ENCODE results near the gene SLC14A1. TPM values are rescaled to one million over a fixed set of nuclear protein-coding genes. Genes with fewer than 3 reads are reported as not detected.

The SLC14A1 gene
- total RNA-seq, 1 experiment from 2014 or later, result 5.9 TPM

GRCh38 chr18:45722899-45723298 lies 1.1 kb upstream of the SLC14A1 start:
- peak; percentile 85 for DNase-seq (ENCODE audit: low spot score)

- no peak for DNase-seq (ENCODE audit: low spot score)
Measured at GRCh38 chr18:45724601-45725000, 620 bp downstream of the SLC14A1 start.

- DNase-seq (ENCODE audit: low spot score), result no peak
Measured at GRCh38 chr18:45725336-45725735, 1.4 kb downstream of the SLC14A1 start.

- DNase-seq (ENCODE audit: low spot score), result no peak
Measured at GRCh38 chr18:45726603-45727002, 2.6 kb downstream of the SLC14A1 start.

GRCh38 chr18:45727068-45727467 lies 3.1 kb downstream of the SLC14A1 start:
- no peak for DNase-seq (ENCODE audit: low spot score)

GRCh38 chr18:45728336-45729010 lies 4.5 kb downstream of the SLC14A1 start:
- no peak for DNase-seq (ENCODE audit: low spot score)

GRCh38 chr18:45730832-45731575 lies 7.0 kb downstream of the SLC14A1 start:
- DNase-seq (ENCODE audit: low spot score), result no peak

GRCh38 chr18:45731716-45732115 lies 7.7 kb downstream of the SLC14A1 start:
- no peak for DNase-seq (ENCODE audit: low spot score)

GRCh38 chr18:45733535-45733934 lies 9.6 kb downstream of the SLC14A1 start:
- no peak for DNase-seq (ENCODE audit: low spot score)

- DNase-seq (ENCODE audit: low spot score), result no peak
Measured at GRCh38 chr18:45734505-45734904, 10.5 kb downstream of the SLC14A1 start.

- DNase-seq (ENCODE audit: low spot score), result no peak
Measured at GRCh38 chr18:45734944-45735343, 11.0 kb downstream of the SLC14A1 start.

GRCh38 chr18:45738660-45739059 lies 14.7 kb downstream of the SLC14A1 start:
- DNase-seq (ENCODE audit: low spot score), result peak; percentile 45

- DNase-seq (ENCODE audit: low spot score), result no peak
Measured at GRCh38 chr18:45739268-45739667, 15.3 kb downstream of the SLC14A1 start.

GRCh38 chr18:45739848-45740247 lies 15.9 kb downstream of the SLC14A1 start:
- no peak for DNase-seq (ENCODE audit: low spot score)

GRCh38 chr18:45741056-45741455 lies 17.1 kb downstream of the SLC14A1 start:
- DNase-seq (ENCODE audit: low spot score), result no peak

GRCh38 chr18:45745817-45746461 lies 22.0 kb downstream of the SLC14A1 start:
- peak; percentile 20 for DNase-seq (ENCODE audit: low spot score)

- DNase-seq (ENCODE audit: low spot score), result no peak
Measured at GRCh38 chr18:45748501-45748900, 24.5 kb downstream of the SLC14A1 start.

- DNase-seq (ENCODE audit: low spot score), result peak; percentile 31
Measured at GRCh38 chr18:45749918-45750689, 26.1 kb downstream of the SLC14A1 start.

- no peak for DNase-seq (ENCODE audit: low spot score)
Measured at GRCh38 chr18:45751766-45752165, 27.8 kb downstream of the SLC14A1 start.

- DNase-seq (ENCODE audit: low spot score), result no peak
Measured at GRCh38 chr18:45752681-45753080, 28.7 kb downstream of the SLC14A1 start.

- DNase-seq (ENCODE audit: low spot score), result no peak
Measured at GRCh38 chr18:45753286-45753685, 29.3 kb downstream of the SLC14A1 start.

GRCh38 chr18:45755934-45756333 lies 32.0 kb downstream of the SLC14A1 start:
- peak; percentile 19 for DNase-seq (ENCODE audit: low spot score)
